Natural killer cell (primary cell): Measurements from ENCODE around the gene LRAT. TPM values are rescaled to one million over a fixed set of nuclear protein-coding genes. Genes with fewer than 3 reads are reported as not detected.

Experiments
- ATAC-seq, 3 donors: fragments of 150-1000 bp in 2 of 3; fragments of 200-7000 bp in 1 of 3; cut with Tn5 transposase; 1 replicate in 1 of 3; 2 replicates in 2 of 3; pipeline ENCODE4 v1.10.0; 2021; ENCODE audit warnings: mild to moderate bottlenecking in 2 of 3, moderate library complexity in 2 of 3
- DNase-seq, 2 donors: peaks; one replicate each; pipeline versions ENCODE4 v3.0.0 to v3.0.0-alpha.2; 2013 to 2021; ENCODE audit warnings: mixed read lengths in 1 of 2
- H3K27ac ChIP-seq: one replicate; pipeline ENCODE4 v1.5.1; 2013; ENCODE audit warnings: mild to moderate bottlenecking, low read length
- H3K27me3 ChIP-seq: one replicate; pipeline ENCODE4 v1.6.1; 2013; ENCODE audit warnings: low read length; ENCODE audit not compliant: control insufficient read depth, insufficient read depth
- H3K36me3 ChIP-seq: one replicate; pipeline ENCODE4 v1.6.1; 2013; ENCODE audit warnings: low read length; ENCODE audit not compliant: control insufficient read depth, insufficient read depth
- H3K4me1 ChIP-seq: one replicate; pipeline ENCODE4 v1.6.1; 2013; ENCODE audit warnings: low read length; ENCODE audit not compliant: control insufficient read depth, insufficient read depth
- H3K4me3 ChIP-seq: one replicate; pipeline ENCODE4 v1.5.1; 2013; ENCODE audit warnings: low read length
- H3K9me3 ChIP-seq: one replicate; pipeline ENCODE4 v1.6.1; 2013; ENCODE audit warnings: low read length; ENCODE audit not compliant: control insufficient read depth, insufficient read depth
- H3K27ac Mint-ChIP-seq, 2 donors: one replicate each; pipeline ENCODE4 v1.8.0; 2022; ENCODE audit warnings: mild to moderate bottlenecking in 2 of 2, mixed read lengths in 2 of 2, moderate library complexity in 1 of 2
- H3K27me3 Mint-ChIP-seq, 2 donors: one replicate each; pipeline ENCODE4 v1.8.0; 2022; ENCODE audit warnings: low read depth in 2 of 2, mixed read lengths in 2 of 2
- H3K36me3 Mint-ChIP-seq: one replicate; pipeline ENCODE4 v1.8.0; 2022; ENCODE audit warnings: mixed read lengths
- H3K4me1 Mint-ChIP-seq, 2 donors: one replicate each; pipeline ENCODE4 v1.8.0; 2022; ENCODE audit warnings: mixed read lengths in 2 of 2
- H3K4me3 Mint-ChIP-seq: one replicate; pipeline ENCODE4 v1.8.0; 2022; ENCODE audit warnings: mild to moderate bottlenecking, moderate library complexity, mixed read lengths
- H3K9me3 Mint-ChIP-seq, 2 donors: one replicate each; pipeline ENCODE4 v1.8.0; 2022; ENCODE audit warnings: mixed read lengths in 2 of 2
- WGBS: methylation state at CpG from one replicate; pipeline ENCODE4 v1.1.7; 2013; ENCODE audit warnings: missing lambda C conversion rate; ENCODE audit not compliant: insufficient coverage; 5-methylcytosine and 5-hydroxymethylcytosine counted together
- intact Hi-C: fragments of 100-400 bp; cut with micrococcal nuclease; formaldehyde crosslinking; loops from one replicate; pipeline ENCODE4 v1.14.2; 2022
- total RNA-seq, 4 donors: library from RNA; stranded (reverse); fragments of 120-200 nt in 1 of 4; gene quantifications; one replicate each; pipeline versions ENCODE4 v1.2.3 to v1.2.4, GENCODE V29; 2013 to 2022
- TF ChIP-seq, protein P1 (sequence below): fragments of 200-600 bp; IDR thresholded peaks from one replicate; pipeline ENCODE4 v1.8.0; 2022; ENCODE audit warnings: antibody characterized with exemption

Gene LRAT
- total RNA-seq, 3 donors from 2014 or later (not counting 1 experiment from before 2014, with no cell fraction given) = not detected

DNA sequence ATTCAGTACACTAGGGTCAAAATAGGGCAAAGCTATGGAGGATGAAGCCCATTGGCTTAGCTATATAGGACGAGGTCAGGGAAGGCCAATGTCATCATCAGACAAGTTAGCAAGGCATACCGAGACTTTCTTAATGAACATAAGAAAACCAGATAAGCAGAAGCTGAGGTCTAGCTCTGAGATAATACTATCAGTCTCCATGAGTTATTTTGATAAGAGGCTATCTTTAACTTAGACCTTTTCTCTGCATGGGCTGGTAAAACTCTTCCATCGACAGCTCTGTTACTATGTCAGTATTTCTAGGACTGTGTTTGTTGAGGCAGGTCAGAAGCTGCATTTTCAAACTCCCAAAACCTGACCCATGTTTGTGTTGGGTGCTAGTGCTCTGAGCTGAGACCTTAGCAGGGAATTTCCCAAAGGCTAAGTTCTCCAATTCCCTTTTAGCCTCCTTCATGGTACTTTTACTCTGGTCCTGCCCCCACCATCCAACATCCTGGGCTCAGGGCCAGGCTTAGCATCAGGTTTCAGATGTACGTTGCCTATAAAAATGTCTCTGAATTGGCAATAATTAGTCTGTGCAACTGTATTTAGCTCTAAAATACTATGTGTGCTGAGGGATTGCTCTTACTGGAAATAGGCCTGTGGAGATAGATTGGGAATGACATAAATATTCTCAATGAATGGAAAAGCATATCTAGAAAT is 29.3 kb upstream of the LRAT start:
- Histone ChIP-seq H3K27ac (no peak overlapping the region), H3K36me3 (no peaks in the 10 kb centered on the region), H3K4me1 (no peaks in the 10 kb centered on the region), H3K27me3 (no peaks in the 10 kb centered on the region), H3K9me3 (no peaks in the 10 kb centered on the region), H3K4me3 (no peak overlapping the region)
- H3K27ac Mint-ChIP-seq = no peak overlapping the region
- H3K4me1 Mint-ChIP-seq = no peaks in the 10 kb centered on the region
- H3K27me3 Mint-ChIP-seq = no peaks in the 10 kb centered on the region
- intact Hi-C loops = no loop called here
- TF ChIP-seq, protein P1, sequence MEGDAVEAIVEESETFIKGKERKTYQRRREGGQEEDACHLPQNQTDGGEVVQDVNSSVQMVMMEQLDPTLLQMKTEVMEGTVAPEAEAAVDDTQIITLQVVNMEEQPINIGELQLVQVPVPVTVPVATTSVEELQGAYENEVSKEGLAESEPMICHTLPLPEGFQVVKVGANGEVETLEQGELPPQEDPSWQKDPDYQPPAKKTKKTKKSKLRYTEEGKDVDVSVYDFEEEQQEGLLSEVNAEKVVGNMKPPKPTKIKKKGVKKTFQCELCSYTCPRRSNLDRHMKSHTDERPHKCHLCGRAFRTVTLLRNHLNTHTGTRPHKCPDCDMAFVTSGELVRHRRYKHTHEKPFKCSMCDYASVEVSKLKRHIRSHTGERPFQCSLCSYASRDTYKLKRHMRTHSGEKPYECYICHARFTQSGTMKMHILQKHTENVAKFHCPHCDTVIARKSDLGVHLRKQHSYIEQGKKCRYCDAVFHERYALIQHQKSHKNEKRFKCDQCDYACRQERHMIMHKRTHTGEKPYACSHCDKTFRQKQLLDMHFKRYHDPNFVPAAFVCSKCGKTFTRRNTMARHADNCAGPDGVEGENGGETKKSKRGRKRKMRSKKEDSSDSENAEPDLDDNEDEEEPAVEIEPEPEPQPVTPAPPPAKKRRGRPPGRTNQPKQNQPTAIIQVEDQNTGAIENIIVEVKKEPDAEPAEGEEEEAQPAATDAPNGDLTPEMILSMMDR = no peak
- no peak for DNase-seq
- H3K36me3 Mint-ChIP-seq = no peaks in the 10 kb centered on the region
- no peaks in the 10 kb centered on the region for H3K9me3 Mint-ChIP-seq
- no peak overlapping the region for H3K4me3 Mint-ChIP-seq
- 86% methylated on average over 4 of the region's 4 CpGs for WGBS
- ATAC-seq = no peak

DNA sequence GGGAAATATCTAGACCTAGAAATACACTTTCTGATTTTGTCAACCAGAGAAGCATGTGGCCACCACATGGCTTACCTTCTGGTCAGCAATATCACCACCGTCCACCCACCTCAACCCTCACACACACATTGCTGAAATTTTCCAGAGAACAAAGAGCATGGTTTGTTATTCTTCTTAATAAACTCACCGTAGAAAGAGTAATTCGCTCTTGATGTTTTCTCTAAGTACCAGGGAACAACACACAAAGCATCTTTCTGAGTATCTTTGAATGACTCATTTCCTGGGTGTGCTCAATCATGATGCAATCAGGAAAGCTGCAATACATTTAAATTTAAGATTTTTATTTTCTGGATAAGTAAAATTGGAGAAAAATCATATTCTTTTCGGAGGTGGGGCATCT is 24.7 kb upstream of the LRAT start:
- 82% methylated on average over 4 of the region's 4 CpGs for WGBS
- Histone ChIP-seq H3K9me3 (no peaks in the 10 kb centered on the region), H3K27me3 (no peaks in the 10 kb centered on the region), H3K27ac (no peak overlapping the region), H3K4me3 (no peak overlapping the region), H3K4me1 (no peaks in the 10 kb centered on the region), H3K36me3 (no peaks in the 10 kb centered on the region)
- H3K27ac Mint-ChIP-seq = no peak overlapping the region
- H3K9me3 Mint-ChIP-seq = no peaks in the 10 kb centered on the region
- H3K27me3 Mint-ChIP-seq = peaks cover 0 to 5% of the 10 kb centered on the region in 2 donors
- no peaks in the 10 kb centered on the region for H3K36me3 Mint-ChIP-seq
- H3K4me1 Mint-ChIP-seq = no peaks in the 10 kb centered on the region
- DNase-seq (no peak), ATAC-seq (no peak)
- TF ChIP-seq, protein P1 = no peak
- intact Hi-C loops = no loop called here
- H3K4me3 Mint-ChIP-seq = no peak overlapping the region

DNA sequence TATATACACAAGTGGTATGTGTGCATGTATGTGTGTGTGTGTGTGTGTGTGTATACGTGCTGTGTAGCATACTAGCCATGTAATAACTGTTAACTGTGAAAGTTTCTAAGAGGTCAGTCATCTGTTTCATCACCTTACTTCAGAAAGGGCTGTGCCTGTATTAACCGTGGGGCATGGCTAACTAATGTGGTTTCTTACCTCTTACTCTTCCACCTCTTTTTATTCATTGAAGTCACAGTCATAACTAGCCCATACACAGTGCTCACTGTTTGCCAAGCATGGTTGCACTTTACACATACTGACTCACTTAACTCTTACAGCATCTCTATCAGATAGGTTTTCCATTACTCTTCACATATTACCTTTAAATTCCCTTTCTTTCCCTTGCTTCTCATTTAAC is 23.7 kb upstream of the LRAT start:
- WGBS = 77% methylated on average over 1 of the region's 2 CpGs
- Mint-ChIP-seq H3K36me3 (no peaks in the 10 kb centered on the region), H3K9me3 (no peaks in the 10 kb centered on the region), H3K27me3 (peaks cover 0 to 5% of the 10 kb centered on the region in 2 donors), H3K27ac (no peak overlapping the region), H3K4me1 (no peaks in the 10 kb centered on the region), H3K4me3 (no peak overlapping the region)
- intact Hi-C loops = no loop called here
- ATAC-seq (no peak), DNase-seq (no peak)
- Histone ChIP-seq H3K27ac (no peak overlapping the region), H3K36me3 (no peaks in the 10 kb centered on the region), H3K9me3 (no peaks in the 10 kb centered on the region), H3K4me3 (no peak overlapping the region), H3K27me3 (no peaks in the 10 kb centered on the region), H3K4me1 (no peaks in the 10 kb centered on the region)
- TF ChIP-seq, protein P1 = no peak
